K562 (cell line): ENCODE data around the gene NPC1. TPM values are rescaled to one million over a fixed set of nuclear protein-coding genes. Genes with fewer than 3 reads are reported as not detected.
"Not testable (repeated sequence)": the region's sequence is repeated elsewhere in the genome, so short reads cannot be mapped to it uniquely, and the experiment has no call there.

Source experiments
- ATAC-seq: fragments of 200-7000 bp; cut with Tn5 transposase; 3 replicates; pipeline ENCODE4 v1.9.1; 2020; ENCODE audit warnings: moderate library complexity
- BruUV-seq: library from RNA; stranded (reverse); fragments of 400-500 nt; replicated peaks from 2 replicates; lab custom pipeline; 2021; lab: Mats Ljungman, UMichigan
- CTCF ChIA-PET: fragments of 300-600 bp; formaldehyde crosslinking; extraction: SDS; loops from one replicate; lab custom pipeline; 2021; ENCODE audit warnings: low intra/inter-chr PET ratio; lab: Yijun Ruan, JAX
- POLR2A ChIA-PET: fragments of 300-600, 350-650 bp; sonication (Branson Sonifier 250); formaldehyde crosslinking; extraction: SDS; loops from one replicate; lab custom pipeline; 2021; ENCODE audit warnings: antibody characterized with exemption, inconsistent platforms; lab: Yijun Ruan, JAX
- DNase-seq, 4 experiments: peaks; one replicate each; pipeline versions ENCODE4 v3.0.0 to v3.0.0-alpha.2; 2011 to 2018; ENCODE audit warnings: low spot score in 3 of 4, mixed read lengths in 3 of 4; ENCODE audit errors: extremely low read depth in 1 of 4
- FAIRE-seq: peaks from 2 replicates; lab custom pipeline; 2011; peaks lifted over from hg19 to GRCh38; lab: Jason Lieb, UNC
- H2AFZ ChIP-seq: 2 replicates; pipeline ENCODE4 v1.6.0; 2011; ENCODE audit warnings: low read depth, low read length, control low read depth, inconsistent platforms
- H3K27ac ChIP-seq: fragments of 200-600 bp; 3 replicates; pipeline ENCODE4 v1.8.0; 2011; ENCODE audit warnings: low read depth, mild to moderate bottlenecking, control low read depth, inconsistent platforms, low read length, moderate library complexity, mixed read lengths; ENCODE audit errors: extremely low read depth
- H3K27me3 ChIP-seq, 2 experiments: fragments of 300-600 bp in 1 of 2; 2 replicates in 1 of 2; 3 replicates in 1 of 2; pipeline versions ENCODE4 v1.6.0 to v1.8.0; 2011; ENCODE audit warnings: inconsistent platforms in 2 of 2, low read length in 2 of 2, mild to moderate bottlenecking in 1 of 2, mixed read lengths in 1 of 2, moderate library complexity in 1 of 2; ENCODE audit not compliant: control insufficient read depth in 2 of 2, insufficient read depth in 2 of 2
- H3K36me3 ChIP-seq: fragments of 300-600 bp; 3 replicates; pipeline ENCODE4 v1.8.0; 2011; ENCODE audit warnings: mild to moderate bottlenecking, low read length, inconsistent platforms; ENCODE audit not compliant: control insufficient read depth, insufficient read depth
- H3K4me1 ChIP-seq, 2 experiments: fragments of 200-600 bp in 1 of 2; replicated peaks in 1 of 2; 2 replicates in 1 of 2; 3 replicates in 1 of 2; pipeline versions ENCODE4 v1.5.1 to v1.8.0; 2011; ENCODE audit warnings: inconsistent platforms in 2 of 2, low read length in 2 of 2, mild to moderate bottlenecking in 1 of 2, mixed read lengths in 1 of 2, moderate library complexity in 1 of 2; ENCODE audit not compliant: control insufficient read depth in 2 of 2, insufficient read depth in 2 of 2
- H3K4me2 ChIP-seq: 2 replicates; pipeline ENCODE4 v1.6.1; 2011; ENCODE audit warnings: low read length, control low read depth, inconsistent platforms, mixed read lengths; ENCODE audit not compliant: insufficient read depth
- H3K4me3 ChIP-seq: fragments of 200-600 bp; sonication (generic), shearing (Covaris generic); 2 replicates; pipeline ENCODE4 v1.5.1; 2016; ENCODE audit warnings: control low read depth, inconsistent platforms
- H3K79me2 ChIP-seq: fragments of 200-600 bp; 3 replicates; pipeline ENCODE4 v1.8.0; 2011; ENCODE audit warnings: low read length, inconsistent platforms; ENCODE audit not compliant: control insufficient read depth, insufficient read depth
- H3K9ac ChIP-seq, 2 experiments: 2 replicates each; pipeline versions ENCODE4 v1.6.0 to v1.6.1; 2011; ENCODE audit warnings: low read depth in 2 of 2, low read length in 2 of 2, control low read depth in 1 of 2, inconsistent platforms in 1 of 2, mild to moderate bottlenecking in 1 of 2, mixed read lengths in 1 of 2; ENCODE audit not compliant: insufficient read depth in 1 of 2
- H3K9me1 ChIP-seq: one replicate; pipeline ENCODE4 v1.6.0; 2011; ENCODE audit warnings: inconsistent platforms, mild to moderate bottlenecking, low read length, moderate library complexity; ENCODE audit not compliant: control insufficient read depth, insufficient read depth
- H3K9me3 ChIP-seq: replicated peaks from 2 replicates; pipeline ENCODE4 v1.5.1; 2011; ENCODE audit warnings: low read depth, low read length, inconsistent platforms; ENCODE audit not compliant: control insufficient read depth, insufficient read depth
- H4K20me1 ChIP-seq: replicated peaks from 2 replicates; pipeline ENCODE4 v1.6.1; 2011; ENCODE audit warnings: low read length, inconsistent platforms, mixed read lengths; ENCODE audit not compliant: control insufficient read depth, insufficient read depth
- HOXB6 ChIP-seq: fragments of 250-450 bp; sonication (Bioruptor Pico); IDR thresholded peaks from 2 replicates; pipeline ENCODE4 v1.5.1; 2022; ENCODE audit warnings: mild to moderate bottlenecking, borderline replicate concordance
- PHB2 ChIP-seq: fragments of 450-650 bp; IDR thresholded peaks from 2 replicates; pipeline ENCODE4 v1.6.1; 2017; ENCODE audit warnings: low read depth
- ZNF146 ChIP-seq: IDR thresholded peaks from one replicate; pipeline ENCODE4 v1.6.1; 2018; ENCODE audit warnings: missing compliant biosample characterization; ENCODE audit not compliant: unreplicated experiment
- ZNF280A ChIP-seq: fragments of 450-650 bp; IDR thresholded peaks from 2 replicates; pipeline ENCODE4 v1.6.1; 2018; ENCODE audit warnings: mild to moderate bottlenecking, low read depth; ENCODE audit not compliant: partially characterized antibody
- ZNF830 ChIP-seq: fragments of 250-450 bp; sonication (Bioruptor Pico); IDR thresholded peaks from 2 replicates; pipeline ENCODE4 v1.5.0; 2021; ENCODE audit warnings: mild to moderate bottlenecking
- WGBS: fragments of 100-300 bp; shearing (Covaris generic); methylation state at CpG from one replicate; pipeline ENCODE4 v1.1.6; 2016; ENCODE audit warnings: low coverage, mixed read lengths; ENCODE audit not compliant: insufficient coverage; ENCODE audit errors: missing lambda C conversion rate; 5-methylcytosine and 5-hydroxymethylcytosine counted together
- in situ Hi-C: fragments of 300-500 bp; cut with MboI; formaldehyde crosslinking; loops from 4 replicates; pipeline ENCODE4 v1.15.0; 2018; ENCODE audit warnings: inconsistent platforms, mixed read lengths
- intact Hi-C: fragments of 100-400 bp; cut with micrococcal nuclease; formaldehyde crosslinking; loops from 2 replicates; pipeline ENCODE4 v1.14.2; 2022
- polyA plus RNA-seq, 8 experiments: library from polyadenylated mRNA; depleted of rRNA in 4 of 8; stranded (reverse) in 5 of 8; unstranded in 3 of 8; fragments of >200 nt; fragmentation: Nextera tagmentation in 2 of 8; fragmentation: Illumina TruSeq in 1 of 8; extraction: Ambion mirVana in 2 of 8; extraction: Trizol in 1 of 8; gene quantifications; 2 replicates each; pipeline versions ENCODE4 v1.2.1 to v1.2.3, GENCODE V29; 2011 to 2014; ENCODE audit warnings: inconsistent platforms in 1 of 8, missing spikeins in 1 of 8
- total RNA-seq, 7 experiments: library from RNA; depleted of rRNA in 6 of 7; stranded (reverse); fragments of >200 nt in 6 of 7; fragmentation: Illumina TruSeq in 2 of 7; extraction: Trizol in 2 of 7; gene quantifications; 2 replicates each; pipeline versions ENCODE4 v1.2.1 to v1.2.3, GENCODE V29; 2011 to 2021; ENCODE audit warnings: low replicate concordance in 1 of 7
- TF ChIP-seq, protein P1 (sequence below): fragments of 150-350 bp; conservative IDR thresholded peaks from 2 replicates; pipeline ENCODE4 v1.6.1; 2014; ENCODE audit warnings: low read length
- TF ChIP-seq, protein P2 (sequence below): fragments of 250-450 bp; sonication (Bioruptor Pico); IDR thresholded peaks from 2 replicates; pipeline ENCODE4 v1.4.0; 2020
- TF ChIP-seq, protein P3 (sequence below): sonication (generic); formaldehyde crosslinking; IDR thresholded peaks from 2 replicates; pipeline ENCODE4 v1.5.0; 2020; ENCODE audit warnings: missing genetic modification reagents

NPC1 gene
- total and polyA plus RNA-seq, 9 of the 15 experiments (the other 6 are each of a cell fraction or from before 2014, with no cell fraction given), result 17.1 to 45.9 (median 27.6) TPM

DNA sequence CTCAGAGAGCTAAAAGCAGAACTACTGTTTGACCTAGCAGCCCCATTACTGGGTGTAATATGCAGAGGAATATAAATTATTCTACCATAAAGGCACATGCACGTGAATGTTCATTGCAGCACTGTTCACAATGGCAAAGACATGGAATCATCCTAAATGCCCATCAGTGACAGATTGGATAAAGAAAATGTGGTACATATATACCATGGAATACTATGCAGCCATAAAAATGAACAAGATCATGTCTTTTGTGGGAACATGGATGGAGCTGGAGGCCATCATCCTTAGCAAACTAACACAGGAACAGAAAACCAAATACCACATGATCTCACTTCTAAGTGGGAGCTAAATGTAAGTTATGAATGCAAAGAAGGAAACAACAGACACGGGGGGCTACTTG is 75.4 kb downstream of the NPC1 start:
- H4K20me1 ChIP-seq, H3K4me1 ChIP-seq, in situ Hi-C loops, H3K9me1 ChIP-seq, DNase-seq, H2AFZ ChIP-seq, H3K27me3 ChIP-seq, FAIRE-seq, H3K27ac ChIP-seq, H3K4me3 ChIP-seq, ATAC-seq: not testable (repeated sequence)
- 84% methylated on average over 2 of the region's 2 CpGs for WGBS
- peaks cover 65% of the 10 kb centered on the region for H3K36me3 ChIP-seq
- POLR2A ChIA-PET, result interaction anchor here (0.6 kb wide), 1 partner anchor 18 kb away, joined by 3 read pairs; no protein-coding TSS in a partner anchor
- peak; percentile 40 for TF ChIP-seq ZNF146 (CRISPR knock-in tag)
- TF ChIP-seq, all 486 proteins: peak for 1; not testable (repeated sequence) for 485
- CTCF ChIA-PET, result interaction anchor here (0.7 kb wide), 1 partner anchor 76 kb away, joined by 3 read pairs; no protein-coding TSS in a partner anchor
- H3K79me2 ChIP-seq, H3K4me2 ChIP-seq, intact Hi-C loops, H3K9ac ChIP-seq, H3K9me3 ChIP-seq, BruUV-seq: not testable (repeated sequence)

- Histone ChIP-seq H3K9me3 (no peaks in the 10 kb centered on the region), H3K36me3 (peaks cover 45% of the 10 kb centered on the region), H3K79me2 (peaks cover 18% of the 10 kb centered on the region), H3K4me2 (no peak overlapping the region), H3K4me1 (peaks cover 15 to 17% of the 10 kb centered on the region in 2 experiments; a peak in 4 of 5 replicates), H3K27ac (no peak overlapping the region), H3K27me3 (no peaks in the 10 kb centered on the region), H4K20me1 (0 out of 2 replicates have a peak, but pooled peaks cover 3% of the 10 kb centered on the region), H2AFZ (no peak overlapping the region), H3K9ac (no peak overlapping the region), H3K9me1 (peaks cover 3% of the 10 kb centered on the region), H3K4me3 (no peak overlapping the region)
- no peak for DNase-seq
- POLR2A ChIA-PET, result interaction anchor here (0.8 kb wide), 1 partner anchor 169 kb away, joined by 4 read pairs; no protein-coding TSS in a partner anchor
- ATAC-seq, result no peak
- WGBS, result 94% methylated on average over 6 of the region's 6 CpGs
- intact Hi-C loops (loop anchor here (10.0 kb wide), 3 partner anchors 272 to 462 kb away; partner anchors contain the start of gene CABLES1), in situ Hi-C loops (loop anchor here (10.0 kb wide), 1 partner anchor 208 kb away; no protein-coding TSS in a partner anchor)
- CTCF ChIA-PET, result no interaction called here
- BruUV-seq, result no TSS peak
- FAIRE-seq, result no peak
- TF ChIP-seq, protein P1, sequence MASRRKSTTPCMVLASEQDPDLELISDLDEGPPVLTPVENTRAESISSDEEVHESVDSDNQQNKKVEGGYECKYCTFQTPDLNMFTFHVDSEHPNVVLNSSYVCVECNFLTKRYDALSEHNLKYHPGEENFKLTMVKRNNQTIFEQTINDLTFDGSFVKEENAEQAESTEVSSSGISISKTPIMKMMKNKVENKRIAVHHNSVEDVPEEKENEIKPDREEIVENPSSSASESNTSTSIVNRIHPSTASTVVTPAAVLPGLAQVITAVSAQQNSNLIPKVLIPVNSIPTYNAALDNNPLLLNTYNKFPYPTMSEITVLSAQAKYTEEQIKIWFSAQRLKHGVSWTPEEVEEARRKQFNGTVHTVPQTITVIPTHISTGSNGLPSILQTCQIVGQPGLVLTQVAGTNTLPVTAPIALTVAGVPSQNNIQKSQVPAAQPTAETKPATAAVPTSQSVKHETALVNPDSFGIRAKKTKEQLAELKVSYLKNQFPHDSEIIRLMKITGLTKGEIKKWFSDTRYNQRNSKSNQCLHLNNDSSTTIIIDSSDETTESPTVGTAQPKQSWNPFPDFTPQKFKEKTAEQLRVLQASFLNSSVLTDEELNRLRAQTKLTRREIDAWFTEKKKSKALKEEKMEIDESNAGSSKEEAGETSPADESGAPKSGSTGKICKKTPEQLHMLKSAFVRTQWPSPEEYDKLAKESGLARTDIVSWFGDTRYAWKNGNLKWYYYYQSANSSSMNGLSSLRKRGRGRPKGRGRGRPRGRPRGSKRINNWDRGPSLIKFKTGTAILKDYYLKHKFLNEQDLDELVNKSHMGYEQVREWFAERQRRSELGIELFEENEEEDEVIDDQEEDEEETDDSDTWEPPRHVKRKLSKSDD, result no peak
- TF ChIP-seq ZNF280A (no peak), ZNF830 (no peak), HOXB6 (CRISPR knock-in tag) (no peak), PHB2 (no peak)
- TF ChIP-seq, protein P2, sequence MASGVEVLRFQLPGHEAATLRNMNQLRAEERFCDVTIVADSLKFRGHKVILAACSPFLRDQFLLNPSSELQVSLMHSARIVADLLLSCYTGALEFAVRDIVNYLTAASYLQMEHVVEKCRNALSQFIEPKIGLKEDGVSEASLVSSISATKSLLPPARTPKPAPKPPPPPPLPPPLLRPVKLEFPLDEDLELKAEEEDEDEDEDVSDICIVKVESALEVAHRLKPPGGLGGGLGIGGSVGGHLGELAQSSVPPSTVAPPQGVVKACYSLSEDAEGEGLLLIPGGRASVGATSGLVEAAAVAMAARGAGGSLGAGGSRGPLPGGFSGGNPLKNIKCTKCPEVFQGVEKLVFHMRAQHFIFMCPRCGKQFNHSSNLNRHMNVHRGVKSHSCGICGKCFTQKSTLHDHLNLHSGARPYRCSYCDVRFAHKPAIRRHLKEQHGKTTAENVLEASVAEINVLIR (CRISPR knock-in tag), result no peak
- TF ChIP-seq, protein P3, sequence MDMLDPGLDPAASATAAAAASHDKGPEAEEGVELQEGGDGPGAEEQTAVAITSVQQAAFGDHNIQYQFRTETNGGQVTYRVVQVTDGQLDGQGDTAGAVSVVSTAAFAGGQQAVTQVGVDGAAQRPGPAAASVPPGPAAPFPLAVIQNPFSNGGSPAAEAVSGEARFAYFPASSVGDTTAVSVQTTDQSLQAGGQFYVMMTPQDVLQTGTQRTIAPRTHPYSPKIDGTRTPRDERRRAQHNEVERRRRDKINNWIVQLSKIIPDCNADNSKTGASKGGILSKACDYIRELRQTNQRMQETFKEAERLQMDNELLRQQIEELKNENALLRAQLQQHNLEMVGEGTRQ (CRISPR knock-in tag), result no peak
Observed at GRCh38 chr18:23506393-23506792, 79.9 kb downstream of the NPC1 start.
